Stimulated activated effector memory CD8-positive, alpha-beta T cell treated with anti-CD3 and anti-CD28 coated beads, Interleukin-12 subunit alpha, Interleukin-12 subunit beta, amount 100 ng/mL, for 72 hours (primary cell): Measurements from ENCODE around the gene RARA.

Experiments
- ATAC-seq: fragments of 150-1000 bp; cut with Tn5 transposase; 2 replicates; pipeline ENCODE4 v1.10.0; 2021
- DNase-seq, 2 donors: peaks; one replicate each; pipeline ENCODE4 v3.0.0; 2021 to 2022; ENCODE audit warnings: low spot score in 2 of 2
- H3K27ac Mint-ChIP-seq: one replicate; pipeline ENCODE4 v1.8.0; 2022; ENCODE audit warnings: mild to moderate bottlenecking, mixed read lengths
- H3K36me3 Mint-ChIP-seq: one replicate; pipeline ENCODE4 v1.8.0; 2022; ENCODE audit warnings: mild to moderate bottlenecking, mixed read lengths
- H3K4me1 Mint-ChIP-seq: one replicate; pipeline ENCODE4 v1.8.0; 2022; ENCODE audit warnings: mixed read lengths
- H3K4me3 Mint-ChIP-seq: one replicate; pipeline ENCODE4 v1.8.0; 2022; ENCODE audit warnings: mild to moderate bottlenecking, mixed read lengths
- H3K9me3 Mint-ChIP-seq: one replicate; pipeline ENCODE4 v1.8.0; 2022; ENCODE audit warnings: mixed read lengths

Gene RARA

DNA sequence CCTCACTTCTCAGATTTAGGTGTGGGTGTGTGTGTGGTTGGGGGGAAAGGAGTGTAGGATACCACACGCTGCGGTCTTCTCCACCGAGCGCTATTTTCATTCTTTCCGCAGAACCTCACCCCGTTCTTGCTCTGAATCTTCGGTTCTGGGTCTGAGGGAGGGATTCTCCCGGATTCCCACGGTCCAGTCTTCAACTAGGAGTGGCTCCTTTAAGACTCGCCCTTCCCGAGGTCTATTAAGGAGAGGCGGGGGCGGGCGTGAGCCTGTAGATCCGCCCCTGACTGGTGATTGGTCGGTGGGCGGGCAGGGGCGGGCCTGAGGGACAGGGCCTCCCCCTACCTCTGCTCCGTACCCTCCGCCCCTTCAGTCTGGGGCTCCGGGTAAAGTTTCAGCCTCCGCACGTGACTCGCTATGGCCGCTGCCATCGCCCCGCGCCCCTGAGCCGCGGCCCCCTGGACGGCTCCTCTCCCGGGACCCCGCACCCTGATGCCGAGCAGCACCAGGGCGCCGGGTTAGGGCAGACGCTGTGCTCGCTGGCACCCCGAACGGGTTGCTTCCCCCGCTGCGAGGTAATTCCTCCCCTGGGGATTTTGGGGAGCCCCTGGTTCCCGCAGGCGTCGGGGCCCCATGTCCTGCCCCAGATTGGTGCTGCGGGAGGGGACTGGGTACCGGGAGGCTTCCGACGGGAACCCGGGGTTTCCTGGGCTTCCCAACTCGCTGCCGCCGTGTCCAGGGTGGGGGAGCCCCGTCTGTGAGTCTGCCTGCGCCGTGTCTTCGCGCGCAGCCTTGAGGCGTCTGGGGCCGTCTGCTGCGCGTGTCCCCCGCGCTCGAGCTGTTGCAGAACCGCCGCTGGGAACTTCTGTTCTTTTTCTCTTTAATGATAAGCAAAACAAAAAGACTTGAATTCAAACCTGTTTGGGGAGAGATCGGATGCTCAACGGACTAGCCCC, 9.2 kb downstream of the RARA start:
- H3K4me3 Mint-ChIP-seq = peak overlapping the region; percentile 90
- H3K9me3 Mint-ChIP-seq = no peaks in the 10 kb centered on the region
- ATAC-seq (peak; percentile 74), DNase-seq (peak; percentile 78 to 93)
- H3K27ac Mint-ChIP-seq = peak overlapping the region; percentile 100
- peaks cover 58% of the 10 kb centered on the region for H3K4me1 Mint-ChIP-seq
- peaks cover 61% of the 10 kb centered on the region for H3K36me3 Mint-ChIP-seq

DNA sequence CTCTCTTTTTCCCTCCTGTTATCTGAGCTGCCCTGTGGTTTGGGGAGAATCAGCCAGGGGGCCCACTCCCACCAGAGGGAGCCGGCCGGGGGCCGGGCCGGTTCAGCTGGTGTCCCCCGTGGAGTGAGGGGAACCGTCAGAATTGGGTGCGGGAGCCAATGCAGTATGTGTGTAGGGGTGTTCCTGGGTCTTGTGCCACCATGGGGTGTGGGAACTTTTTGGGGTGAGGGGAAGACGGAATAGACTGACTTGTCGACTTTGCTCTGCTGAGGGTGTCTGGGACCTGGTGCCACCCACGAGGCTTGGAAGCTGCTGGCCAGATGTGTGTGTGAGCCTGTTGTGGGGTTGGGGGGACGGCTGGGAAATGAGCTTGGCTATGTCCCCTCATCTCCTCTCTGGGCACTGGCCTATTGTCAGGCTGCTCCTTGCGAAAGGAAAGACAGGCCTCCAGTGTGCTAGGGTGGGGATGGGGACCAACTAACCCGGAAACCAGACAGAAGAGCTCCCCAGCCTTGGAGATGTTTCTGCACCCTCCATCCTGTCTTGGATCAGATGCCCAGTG, 9.9 kb downstream of the RARA start:
- Mint-ChIP-seq H3K36me3 (peaks cover 68% of the 10 kb centered on the region), H3K4me1 (peaks cover 66% of the 10 kb centered on the region), H3K9me3 (no peaks in the 10 kb centered on the region), H3K27ac (peak overlapping the region; percentile 100), H3K4me3 (peak overlapping the region; percentile 90)
- DNase-seq (peak in 1 of 2 donors; percentile 65), ATAC-seq (no peak)

DNA sequence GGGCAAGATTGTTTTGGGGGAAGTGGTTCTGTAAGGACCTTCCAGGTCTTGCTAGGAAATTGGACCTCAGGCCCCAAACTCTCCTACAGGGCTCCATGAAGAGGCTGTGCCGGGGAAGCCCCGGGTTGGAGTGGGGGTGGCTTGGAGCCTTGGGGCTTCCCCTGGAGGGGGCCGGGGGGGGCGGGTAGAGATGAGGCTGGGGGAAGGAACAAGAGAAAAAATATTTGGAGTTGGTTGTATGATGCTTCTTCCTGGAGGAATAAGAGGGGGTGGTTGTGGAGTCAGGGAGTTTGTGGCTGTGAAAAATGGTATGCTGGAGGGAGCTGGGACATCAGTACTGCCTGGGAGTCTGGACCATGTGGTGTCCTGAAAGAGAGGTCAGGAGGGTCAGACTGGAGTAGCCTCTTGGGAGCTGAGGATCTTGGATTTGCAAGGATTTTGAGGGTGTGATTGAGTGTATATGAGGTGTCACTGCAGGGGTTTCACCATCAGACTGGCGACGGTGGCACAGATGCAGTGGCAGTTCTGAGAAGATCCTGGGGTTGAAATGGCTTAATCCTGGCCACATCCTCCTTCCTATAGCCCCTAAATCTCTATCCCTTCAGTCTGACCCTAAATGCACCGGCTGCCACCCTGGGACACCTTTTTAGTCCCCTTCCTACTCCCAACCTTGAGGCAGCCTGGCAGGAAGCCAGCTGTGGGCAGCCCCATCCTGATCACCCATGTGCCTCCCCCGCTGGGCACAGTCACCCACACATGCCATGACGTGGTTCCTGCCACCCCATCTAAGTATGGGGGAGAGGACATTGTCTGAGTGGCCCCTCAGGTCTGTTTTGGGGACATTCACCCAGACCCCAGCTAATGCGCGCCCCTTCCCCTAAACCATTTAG, 10.9 kb downstream of the RARA start:
- DNase-seq (peak; percentile 56 to 83), ATAC-seq (no peak)
- Mint-ChIP-seq H3K9me3 (no peaks in the 10 kb centered on the region), H3K27ac (peak overlapping the region; percentile 100), H3K36me3 (peaks cover 70% of the 10 kb centered on the region), H3K4me1 (peaks cover 74% of the 10 kb centered on the region), H3K4me3 (peak overlapping the region; percentile 90)

DNA sequence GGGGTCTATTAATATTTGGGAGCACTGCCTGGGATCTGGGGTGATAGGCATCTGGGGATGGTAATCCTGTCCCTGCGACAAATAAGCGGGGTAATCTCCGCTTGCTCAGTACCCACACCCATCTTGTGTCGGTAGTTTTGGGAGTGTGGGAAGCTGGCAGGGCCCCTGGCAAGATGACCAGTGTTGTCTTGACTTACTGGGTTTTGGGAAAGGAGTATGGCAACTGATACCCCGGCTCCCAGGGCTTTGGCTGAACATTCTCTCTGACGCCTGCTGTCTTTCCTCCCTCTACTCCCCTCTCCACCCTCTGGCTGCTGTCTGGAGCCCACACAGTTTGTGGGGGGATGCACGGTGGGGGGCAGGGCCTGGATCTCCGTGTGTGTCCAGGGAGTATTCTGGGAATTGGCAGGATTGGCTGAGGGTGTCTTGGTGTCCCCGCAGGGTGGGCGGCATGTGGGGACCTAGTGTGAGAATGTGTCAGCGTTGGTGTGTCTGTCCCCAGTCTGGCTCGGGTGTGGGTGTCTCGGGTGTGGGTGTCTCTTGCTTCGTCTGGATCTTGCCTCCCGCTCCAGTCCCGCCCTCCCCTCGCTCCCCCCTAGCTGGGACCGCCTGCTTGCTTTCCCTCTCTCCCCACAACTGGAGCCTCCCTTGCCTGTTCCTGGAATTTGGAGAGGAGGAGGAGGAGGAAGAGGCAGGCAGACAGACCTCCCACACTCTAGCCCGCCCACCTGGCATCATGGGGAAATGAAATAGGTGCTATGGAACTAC, 12.0 kb downstream of the RARA start:
- Mint-ChIP-seq H3K27ac (peak overlapping the region; percentile 100), H3K4me1 (peaks cover 83% of the 10 kb centered on the region), H3K36me3 (peaks cover 78% of the 10 kb centered on the region), H3K4me3 (peak overlapping the region; percentile 90), H3K9me3 (no peaks in the 10 kb centered on the region)
- DNase-seq (peak in 1 of 2 donors; percentile 64), ATAC-seq (no peak)

DNA sequence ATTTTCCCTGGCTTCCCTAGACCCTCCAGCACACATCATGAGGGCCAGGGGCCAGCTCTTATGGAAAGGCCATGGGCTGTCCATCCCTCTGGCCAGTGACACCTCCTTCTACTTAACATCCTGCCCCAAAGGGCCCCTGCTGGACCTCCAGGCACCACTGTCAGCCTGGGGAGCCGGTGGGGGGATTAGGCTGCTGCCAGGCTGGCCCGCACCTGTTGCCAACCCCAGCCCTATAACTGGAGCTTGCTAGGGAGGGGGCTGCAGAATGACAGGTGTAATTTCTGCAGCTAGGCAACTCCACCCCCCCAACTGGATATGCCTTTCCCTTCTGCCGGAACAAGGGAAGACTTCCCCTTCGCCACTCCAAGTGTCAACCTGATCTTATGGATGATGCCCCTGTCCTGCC, 12.5 kb downstream of the RARA start:
- Mint-ChIP-seq H3K36me3 (peaks cover 84% of the 10 kb centered on the region), H3K9me3 (no peaks in the 10 kb centered on the region), H3K4me3 (peak overlapping the region; percentile 90), H3K27ac (peak overlapping the region; percentile 100), H3K4me1 (peaks cover 89% of the 10 kb centered on the region)
- ATAC-seq = no peak
- DNase-seq = peak in 1 of 2 donors; percentile 67

DNA sequence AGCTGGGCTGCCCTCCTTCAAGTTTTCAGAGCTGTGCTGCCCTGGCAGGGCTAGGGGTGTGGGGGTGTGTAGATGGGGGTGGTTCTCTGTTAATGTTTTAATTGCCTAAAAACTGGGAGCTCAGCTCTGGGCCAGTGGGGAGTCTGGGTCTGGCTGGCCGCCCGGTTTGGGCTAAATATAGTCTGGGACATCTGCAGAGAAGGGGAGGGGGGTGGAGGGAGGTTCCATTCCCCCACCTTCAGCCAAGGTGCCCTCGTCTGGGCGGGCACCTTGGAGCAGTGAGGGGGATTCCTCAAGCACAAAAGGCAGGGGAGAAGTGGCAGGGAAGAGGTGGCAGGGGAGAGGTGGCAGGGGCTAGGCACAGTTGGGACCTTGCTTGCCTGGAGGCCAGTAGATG, 13.0 kb downstream of the RARA start:
- Mint-ChIP-seq H3K27ac (peak overlapping the region; percentile 100), H3K4me3 (peak overlapping the region; percentile 90), H3K9me3 (no peaks in the 10 kb centered on the region), H3K4me1 (peaks cover 92% of the 10 kb centered on the region), H3K36me3 (peaks cover 86% of the 10 kb centered on the region)
- DNase-seq (no peak), ATAC-seq (no peak)

DNA sequence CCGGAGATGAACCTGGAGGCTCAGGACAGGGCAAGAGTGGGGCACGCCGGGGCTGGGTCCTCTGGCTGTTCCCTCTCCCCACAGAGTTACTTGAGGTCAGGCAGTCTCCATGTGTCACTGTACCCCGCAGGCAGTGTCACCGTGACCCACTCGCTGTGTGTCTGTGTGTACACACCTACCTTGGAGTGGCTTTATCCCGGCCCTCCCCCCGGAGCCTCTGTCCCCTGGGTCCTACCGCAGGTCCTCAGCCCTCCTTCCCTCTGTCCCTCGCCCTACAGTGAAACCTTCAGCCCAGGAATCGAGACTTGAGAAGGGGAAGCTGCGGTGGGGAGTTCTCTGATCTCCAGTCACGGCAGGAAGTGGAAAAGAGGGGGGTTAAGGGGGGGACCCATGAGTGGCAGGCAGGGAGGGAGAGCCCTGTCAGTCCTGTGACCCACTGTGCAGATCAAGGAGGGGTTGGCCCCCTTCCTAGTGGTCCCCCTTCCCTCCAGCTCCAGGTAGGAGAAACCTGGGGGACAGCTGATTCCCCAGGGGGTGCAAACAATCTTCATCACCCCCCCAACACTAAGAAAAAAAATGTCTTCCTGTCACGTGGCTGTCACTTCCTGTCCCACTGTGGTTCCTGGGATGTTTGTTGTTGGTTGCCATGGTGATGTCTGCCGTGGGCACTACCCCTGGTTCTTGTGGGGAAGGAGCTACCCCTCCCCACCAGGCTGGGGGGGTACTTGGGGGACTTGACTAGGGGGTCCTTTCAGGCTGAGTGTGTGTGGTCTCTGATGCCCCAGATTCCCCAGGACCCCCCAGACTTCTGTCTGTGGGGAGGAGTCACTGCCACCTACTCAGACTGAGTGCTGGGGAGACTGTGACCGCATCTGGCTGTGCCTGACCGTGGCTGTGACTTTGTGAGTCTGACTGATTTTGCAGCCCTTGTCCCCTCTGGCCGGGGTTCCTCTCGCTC, 13.7 kb downstream of the RARA start:
- Mint-ChIP-seq H3K9me3 (no peaks in the 10 kb centered on the region), H3K36me3 (peaks cover 88% of the 10 kb centered on the region), H3K4me3 (peak overlapping the region; percentile 90), H3K4me1 (peaks cover 92% of the 10 kb centered on the region), H3K27ac (peak overlapping the region; percentile 100)
- peak; percentile 64 for ATAC-seq
- peak; percentile 78 to 97 for DNase-seq

DNA sequence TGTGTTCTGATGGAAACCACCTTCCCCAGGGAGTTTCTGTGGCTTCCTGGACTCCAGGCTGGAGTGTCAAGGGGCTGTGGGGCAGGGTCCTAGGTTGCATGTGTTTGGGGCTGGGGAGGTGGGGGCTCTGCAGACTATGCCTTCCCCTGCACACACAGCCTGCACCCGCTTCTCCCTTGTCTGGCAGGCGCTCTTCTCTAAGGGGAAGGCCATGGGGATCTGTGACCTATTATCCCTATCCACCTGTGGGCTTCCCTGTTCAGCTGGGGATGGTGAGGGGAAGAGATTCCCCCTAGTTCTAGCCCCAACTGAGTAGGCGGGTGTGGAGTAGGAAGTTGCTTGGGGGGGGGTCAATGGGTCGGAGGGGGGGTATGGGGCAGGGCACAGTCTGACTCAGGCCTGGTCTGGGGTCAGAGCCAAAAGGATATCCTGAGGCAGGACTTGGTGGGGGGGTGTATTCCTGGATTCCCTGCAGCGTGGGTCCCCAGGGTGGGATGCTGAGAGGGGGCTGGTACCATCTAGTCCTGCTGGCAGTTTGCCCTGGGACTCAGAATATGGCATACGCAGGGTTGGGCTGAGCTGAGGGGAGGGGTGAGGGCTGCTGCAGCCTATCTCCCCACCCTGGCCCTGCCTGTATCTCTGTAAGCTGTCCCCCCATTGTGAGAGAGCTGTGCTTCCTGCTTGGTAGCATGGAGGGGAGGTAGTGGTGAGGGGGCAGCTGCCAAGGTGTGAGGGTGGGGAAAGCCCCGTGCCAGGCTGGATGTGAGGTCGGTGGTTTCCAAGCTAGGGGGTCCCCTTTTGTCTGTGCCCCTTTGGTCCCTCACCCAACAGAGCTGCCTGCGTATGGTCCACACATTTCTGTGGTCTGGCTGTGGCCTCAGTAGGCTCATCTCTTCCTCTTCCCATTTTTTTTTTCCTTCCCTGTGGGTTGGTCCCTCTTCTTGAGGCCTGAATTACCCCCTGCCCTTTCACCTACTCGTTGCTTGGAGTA, 14.7 kb downstream of the RARA start:
- DNase-seq = peak in 1 of 2 donors; percentile 84
- H3K4me1 Mint-ChIP-seq = peaks cover 95% of the 10 kb centered on the region
- peak; percentile 25 for ATAC-seq
- peak overlapping the region; percentile 100 for H3K27ac Mint-ChIP-seq
- no peaks in the 10 kb centered on the region for H3K9me3 Mint-ChIP-seq
- H3K36me3 Mint-ChIP-seq = peaks cover 89% of the 10 kb centered on the region
- peak overlapping the region; percentile 90 for H3K4me3 Mint-ChIP-seq

DNA sequence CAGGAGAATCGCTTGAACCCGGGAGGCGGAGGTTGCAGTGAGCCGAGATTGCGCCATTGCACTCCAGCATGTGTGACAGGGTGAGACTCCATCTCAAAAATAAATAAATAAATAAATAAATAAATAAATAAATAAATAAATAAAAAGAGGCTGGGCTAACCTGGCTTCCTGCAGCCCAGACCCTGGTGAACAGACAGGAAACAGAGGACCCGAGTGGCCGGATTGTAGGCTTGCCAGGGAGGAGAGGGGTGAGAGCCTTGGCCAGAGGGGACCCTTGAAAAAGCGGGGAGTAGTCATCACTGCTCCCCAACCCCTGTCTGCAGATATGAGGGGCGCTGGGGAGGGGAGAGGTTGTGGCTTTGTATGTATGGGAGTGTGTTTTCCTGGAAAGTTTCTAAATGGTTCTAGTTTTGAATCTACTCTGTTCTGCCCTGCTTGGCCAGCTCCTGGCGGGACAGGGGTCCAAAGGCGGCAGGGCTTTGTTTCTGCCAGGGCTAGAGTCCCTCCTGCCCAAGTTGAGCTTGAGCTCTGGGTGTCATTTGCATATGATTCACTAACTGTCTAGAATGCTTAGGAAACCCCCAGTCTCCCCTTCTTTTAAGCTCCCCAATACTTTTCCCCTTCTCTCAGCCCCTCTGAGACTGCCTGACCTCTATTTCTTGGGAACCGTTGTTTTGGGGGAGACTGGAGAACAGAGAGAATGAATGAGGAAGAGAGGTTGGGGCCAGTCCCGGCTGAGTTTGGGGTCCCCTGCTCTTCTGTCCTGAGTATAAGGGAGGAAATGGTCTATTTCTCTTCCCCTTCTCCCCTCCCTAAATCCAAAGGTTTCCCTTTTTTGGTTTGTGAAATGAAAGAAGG, 16.4 kb downstream of the RARA start:
- DNase-seq (peak in 1 of 2 donors; percentile 76), ATAC-seq (no peak)
- Mint-ChIP-seq H3K4me3 (peak overlapping the region; percentile 90), H3K27ac (peak overlapping the region; percentile 100), H3K4me1 (peaks cover 95% of the 10 kb centered on the region), H3K36me3 (peaks cover 84% of the 10 kb centered on the region), H3K9me3 (no peaks in the 10 kb centered on the region)

DNA sequence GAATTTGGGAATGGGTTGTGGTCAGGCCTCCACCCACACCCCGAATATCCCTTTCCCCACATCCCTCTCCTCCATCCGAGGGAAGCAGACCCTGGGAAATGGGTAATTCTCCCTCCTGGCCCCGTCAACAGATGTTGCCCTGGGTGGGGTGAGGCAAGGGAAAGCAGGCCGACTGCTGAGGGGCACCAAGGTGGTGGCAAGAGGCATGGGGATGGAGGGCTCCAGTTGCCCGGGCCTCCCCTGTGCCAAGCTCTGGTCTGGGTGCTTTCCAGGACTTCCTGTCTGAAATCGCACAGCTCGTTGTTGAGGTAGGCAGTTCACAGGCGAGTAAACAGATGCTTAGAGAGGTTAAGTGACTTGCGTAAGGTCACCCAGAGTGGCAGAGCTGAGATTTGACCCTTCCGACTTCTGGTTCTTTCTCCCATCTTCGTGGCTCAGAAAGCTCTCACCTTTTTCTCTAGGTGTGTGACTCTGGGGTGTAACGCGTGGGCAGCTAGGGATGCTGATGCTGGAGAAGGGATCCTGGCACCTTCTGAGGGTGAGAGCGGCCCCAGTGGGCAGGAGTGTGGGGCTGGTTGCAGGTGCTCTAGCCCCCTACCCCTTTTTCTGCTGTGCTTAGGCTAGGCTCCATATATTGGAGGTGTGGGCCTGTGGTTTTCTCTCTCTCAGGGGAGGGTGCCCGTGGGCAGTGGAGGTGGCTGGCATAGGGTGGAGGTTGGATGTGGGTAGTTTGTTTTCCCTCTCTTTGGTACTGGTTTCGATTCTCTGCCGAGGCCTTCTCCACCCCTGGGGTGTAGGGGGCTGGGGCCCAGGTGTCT, 17.2 kb downstream of the RARA start:
- Mint-ChIP-seq H3K9me3 (no peaks in the 10 kb centered on the region), H3K27ac (peak overlapping the region; percentile 100), H3K4me1 (peaks cover 95% of the 10 kb centered on the region), H3K4me3 (peak overlapping the region; percentile 90), H3K36me3 (peaks cover 84% of the 10 kb centered on the region)
- peak; percentile 48 for ATAC-seq
- peak in 1 of 2 donors; percentile 75 for DNase-seq

DNA sequence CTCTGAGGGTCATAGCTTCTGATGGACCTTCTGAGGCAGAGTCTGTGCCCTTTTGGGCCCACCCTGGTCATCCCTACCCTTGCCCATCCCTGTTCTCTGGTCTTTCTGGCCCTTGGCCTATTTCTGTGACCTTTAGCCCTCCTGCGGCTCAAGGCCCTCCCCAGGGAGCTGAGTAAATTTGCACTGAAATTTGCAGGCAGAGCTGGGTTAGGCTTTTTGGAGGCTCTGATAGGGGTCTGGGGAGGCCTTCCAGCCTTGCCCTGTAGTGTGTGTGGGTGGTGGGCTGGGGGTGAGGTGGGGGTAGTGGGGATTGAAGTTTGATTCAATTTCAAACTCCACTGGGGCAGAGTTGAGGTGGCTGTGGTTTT, 17.8 kb downstream of the RARA start:
- ATAC-seq (no peak), DNase-seq (no peak)
- H3K36me3 Mint-ChIP-seq = peaks cover 84% of the 10 kb centered on the region
- H3K4me3 Mint-ChIP-seq = peak overlapping the region; percentile 90
- peak overlapping the region; percentile 100 for H3K27ac Mint-ChIP-seq
- H3K9me3 Mint-ChIP-seq = no peaks in the 10 kb centered on the region
- peaks cover 95% of the 10 kb centered on the region for H3K4me1 Mint-ChIP-seq
